PC-3 (cell line): ENCODE measurements around the gene PI4KB. TPM values are rescaled to one million over a fixed set of nuclear protein-coding genes. Genes with fewer than 3 reads are reported as not detected.

Source experiments
- ATAC-seq: fragments of 200-7000 bp; cut with Tn5 transposase; 2 replicates; pipeline ENCODE4 v1.9.1; 2020; ENCODE audit warnings: mild to moderate bottlenecking, moderate library complexity
- BruUV-seq: library from RNA; stranded (reverse); fragments of 400-500 nt; replicated peaks from 2 replicates; lab custom pipeline; 2021; lab: Mats Ljungman, UMichigan
- CTCF ChIA-PET: fragments of 300-600 bp; sonication (Branson Sonifier 250); formaldehyde crosslinking; loops from one replicate; lab custom pipeline; 2022; ENCODE audit warnings: antibody characterized with exemption; lab: Charles Lee
- POLR2A ChIA-PET: fragments of 300-600 bp; sonication (Branson Sonifier 250); formaldehyde crosslinking; loops from one replicate; lab custom pipeline; 2022; ENCODE audit warnings: antibody characterized with exemption; ENCODE audit not compliant: unreplicated experiment; lab: Charles Lee
- DNase-seq: peaks from one replicate; pipeline ENCODE4 v3.0.0-alpha.2; 2015
- H2AFZ ChIP-seq: fragments of 300-600 bp; sonication (generic); 2 replicates; pipeline ENCODE4 v1.6.0; 2016; ENCODE audit warnings: antibody characterized with exemption, low read length
- H3F3A ChIP-seq: fragments of 300-600 bp; sonication (generic); one replicate; pipeline ENCODE4 v1.6.0; 2017; ENCODE audit warnings: antibody characterized with exemption, low read length, control low read depth, mild to moderate bottlenecking; ENCODE audit not compliant: unreplicated experiment
- H3K27ac ChIP-seq: fragments of 300-600 bp; sonication (generic); 2 replicates; pipeline ENCODE4 v1.5.1; 2016; ENCODE audit warnings: mild to moderate bottlenecking, low read length
- H3K27me3 ChIP-seq: fragments of 300-600 bp; sonication (generic); 2 replicates; pipeline ENCODE4 v1.6.1; 2016; ENCODE audit warnings: low read length, mixed read lengths
- H3K36me3 ChIP-seq: fragments of 300-600 bp; sonication (generic); 2 replicates; pipeline ENCODE4 v1.6.1; 2016; ENCODE audit warnings: low read depth, mixed run types, low read length, mixed read lengths
- H3K4me1 ChIP-seq: fragments of 300-600 bp; sonication (generic); 2 replicates; pipeline ENCODE4 v1.5.1; 2016; ENCODE audit warnings: low read length; ENCODE audit not compliant: insufficient read depth
- H3K4me2 ChIP-seq: fragments of 300-600 bp; sonication (generic); 2 replicates; pipeline ENCODE4 v1.6.0; 2016; ENCODE audit warnings: low read length
- H3K4me3 ChIP-seq: fragments of 300-600 bp; sonication (generic); 2 replicates; pipeline ENCODE4 v1.5.1; 2016; ENCODE audit warnings: mild to moderate bottlenecking, low read length, mixed read lengths
- H3K79me2 ChIP-seq: fragments of 300-600 bp; sonication (generic); 2 replicates; pipeline ENCODE4 v1.6.1; 2017; ENCODE audit warnings: low read length, mixed read lengths
- H3K9ac ChIP-seq: fragments of 300-600 bp; sonication (generic); 2 replicates; pipeline ENCODE4 v1.6.0; 2016; ENCODE audit warnings: mild to moderate bottlenecking, low read length
- H3K9me2 ChIP-seq: fragments of 300-600 bp; sonication (generic); replicated peaks from 2 replicates; pipeline ENCODE4 v1.6.1; 2016; ENCODE audit warnings: mixed run types, low read length, mixed read lengths
- H3K9me3 ChIP-seq: fragments of 300-600 bp; sonication (generic); 2 replicates; pipeline ENCODE4 v1.6.1; 2016; ENCODE audit warnings: low read length, mixed read lengths
- H4K20me1 ChIP-seq: fragments of 300-600 bp; sonication (generic); 2 replicates; pipeline ENCODE4 v1.6.1; 2016; ENCODE audit warnings: low read length, mixed read lengths
- EZH2 ChIP-seq: fragments of 300-600 bp; sonication (generic); IDR thresholded peaks from one replicate; pipeline ENCODE4 v1.6.1; 2017; ENCODE audit warnings: antibody characterized with exemption, mild to moderate bottlenecking, low read length; ENCODE audit not compliant: unreplicated experiment
- EZH2phosphoT487 ChIP-seq: fragments of 300-600 bp; sonication (generic); IDR thresholded peaks from 2 replicates; pipeline ENCODE4 v1.6.1; 2018; ENCODE audit warnings: mild to moderate bottlenecking, antibody characterized with exemption, low read length, borderline replicate concordance
- intact Hi-C: fragments of 100-400 bp; cut with micrococcal nuclease; formaldehyde crosslinking; loops from 2 replicates; pipeline ENCODE4 v1.9.0; 2023
- total RNA-seq: library from RNA; depleted of rRNA; stranded (reverse); fragments of >200 nt; gene quantifications from 2 replicates; pipeline ENCODE4 v1.2.3, GENCODE V29; 2014
- TF ChIP-seq, protein P1 (sequence below): fragments of 300-600 bp; sonication (generic); conservative IDR thresholded peaks from 2 replicates; pipeline ENCODE4 v1.5.1; 2017; ENCODE audit warnings: antibody characterized with exemption, low read depth, mild to moderate bottlenecking, low read length

PI4KB gene
- total RNA-seq, 1 experiment from 2014 or later = 99.5 TPM

DNA sequence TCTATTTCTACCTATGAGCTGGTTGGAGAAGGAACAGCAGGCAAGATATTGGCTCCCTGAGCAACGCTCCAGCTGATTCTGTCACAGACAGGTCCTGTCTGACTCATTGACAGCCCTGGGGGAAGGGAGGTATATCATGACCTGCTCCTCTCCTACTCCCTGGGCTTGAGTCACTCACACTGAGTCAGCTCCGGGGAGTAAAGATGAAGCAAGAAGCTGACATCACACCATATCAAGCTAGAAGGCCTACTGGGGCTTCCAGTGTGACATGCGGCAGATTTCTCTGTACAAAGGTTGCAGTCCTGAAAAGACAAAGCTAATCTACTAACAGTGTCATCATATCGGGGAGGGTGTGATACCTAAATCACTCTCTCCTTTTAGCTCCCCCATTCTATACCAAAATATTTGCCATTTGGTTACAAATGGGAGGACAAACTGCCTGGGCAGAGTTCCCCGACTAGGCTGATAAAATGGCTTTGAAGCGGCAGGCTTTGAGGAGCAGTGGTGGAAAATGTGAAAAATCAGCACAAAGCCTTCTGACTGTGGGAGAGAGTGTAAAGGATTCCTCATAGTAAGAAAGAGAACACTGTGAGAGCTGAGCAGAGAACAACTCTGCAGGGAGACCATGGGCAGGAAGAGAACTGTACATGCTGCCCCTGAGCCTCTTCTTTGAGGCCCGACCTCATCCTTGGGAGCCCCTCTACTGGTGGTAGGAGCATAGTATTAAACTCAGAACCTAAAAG lies 15.5 kb downstream of the PI4KB start:
- Histone ChIP-seq H3K9ac (peak overlapping the region; percentile 68), H3K9me2 (no peaks in the 10 kb centered on the region), H3K4me2 (peak overlapping the region; percentile 74), H3K27ac (peak overlapping the region; percentile 91), H3K4me3 (peak overlapping the region; percentile 39), H3F3A (peaks cover 17% of the 10 kb centered on the region), H3K9me3 (no peaks in the 10 kb centered on the region), H4K20me1 (peaks cover 16% of the 10 kb centered on the region), H3K79me2 (peaks cover 65% of the 10 kb centered on the region), H3K4me1 (peaks cover 51% of the 10 kb centered on the region), H3K27me3 (no peaks in the 10 kb centered on the region), H2AFZ (no peak overlapping the region), H3K36me3 (peaks cover 58% of the 10 kb centered on the region)
- POLR2A ChIA-PET = interaction anchor here (0.6 to 0.9 kb wide), 3 partner anchors 14 to 57 kb away, joined by 5 to 27 read pairs (median 7); partner anchors contain the start of genes PI4KB and PSMD4
- BruUV-seq = TSS peak; percentile 97
- intact Hi-C loops = loop anchor here (1.0 kb wide), 2 partner anchors 16 to 29 kb away; partner anchors contain the start of genes PI4KB and ZNF687
- TF ChIP-seq EZH2phosphoT487 (no peak), EZH2 (no peak)
- TF ChIP-seq, protein P1, sequence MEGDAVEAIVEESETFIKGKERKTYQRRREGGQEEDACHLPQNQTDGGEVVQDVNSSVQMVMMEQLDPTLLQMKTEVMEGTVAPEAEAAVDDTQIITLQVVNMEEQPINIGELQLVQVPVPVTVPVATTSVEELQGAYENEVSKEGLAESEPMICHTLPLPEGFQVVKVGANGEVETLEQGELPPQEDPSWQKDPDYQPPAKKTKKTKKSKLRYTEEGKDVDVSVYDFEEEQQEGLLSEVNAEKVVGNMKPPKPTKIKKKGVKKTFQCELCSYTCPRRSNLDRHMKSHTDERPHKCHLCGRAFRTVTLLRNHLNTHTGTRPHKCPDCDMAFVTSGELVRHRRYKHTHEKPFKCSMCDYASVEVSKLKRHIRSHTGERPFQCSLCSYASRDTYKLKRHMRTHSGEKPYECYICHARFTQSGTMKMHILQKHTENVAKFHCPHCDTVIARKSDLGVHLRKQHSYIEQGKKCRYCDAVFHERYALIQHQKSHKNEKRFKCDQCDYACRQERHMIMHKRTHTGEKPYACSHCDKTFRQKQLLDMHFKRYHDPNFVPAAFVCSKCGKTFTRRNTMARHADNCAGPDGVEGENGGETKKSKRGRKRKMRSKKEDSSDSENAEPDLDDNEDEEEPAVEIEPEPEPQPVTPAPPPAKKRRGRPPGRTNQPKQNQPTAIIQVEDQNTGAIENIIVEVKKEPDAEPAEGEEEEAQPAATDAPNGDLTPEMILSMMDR = no peak
- peak; percentile 94 for ATAC-seq
- CTCF ChIA-PET = interaction anchor here (0.6 to 1.9 kb wide), 5 partner anchors 11 to 87 kb away, joined by 3 to 17 read pairs (median 4); no protein-coding TSS in a partner anchor
- DNase-seq = peak; percentile 100

DNA sequence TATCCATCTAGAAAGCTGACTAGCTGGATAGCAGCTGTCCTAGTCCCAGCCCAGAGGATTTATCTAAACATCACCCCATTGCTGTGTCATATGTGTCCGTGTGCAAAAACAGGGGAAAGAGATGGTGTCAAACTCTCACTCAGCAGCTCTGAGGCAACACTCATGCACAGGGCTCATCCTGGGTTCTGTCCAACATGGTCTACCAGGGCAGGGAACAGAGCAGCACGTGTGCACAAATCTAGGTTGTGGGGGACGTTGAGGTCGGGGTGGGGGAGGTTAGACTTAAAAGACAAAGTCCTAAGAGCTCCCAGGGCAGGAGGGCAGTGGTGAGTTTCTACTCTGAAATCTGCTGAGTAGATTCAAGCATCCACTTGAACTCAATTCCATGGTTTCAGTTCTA lies 16.2 kb downstream of the PI4KB start:
- peaks cover 58% of the 10 kb centered on the region for H3K36me3 ChIP-seq
- peaks cover 16% of the 10 kb centered on the region for H4K20me1 ChIP-seq
- H3F3A ChIP-seq = peaks cover 17% of the 10 kb centered on the region
- peaks cover 51% of the 10 kb centered on the region for H3K4me1 ChIP-seq
- no TSS peak for BruUV-seq
- peaks cover 59% of the 10 kb centered on the region for H3K79me2 ChIP-seq
- H3K9me2 ChIP-seq = no peaks in the 10 kb centered on the region
- H2AFZ ChIP-seq = no peak overlapping the region
- H3K27me3 ChIP-seq = no peaks in the 10 kb centered on the region
- no peak for TF ChIP-seq EZH2phosphoT487
- no peak for TF ChIP-seq EZH2
- TF ChIP-seq, protein P1 = no peak
- no peak for ATAC-seq
- intact Hi-C loops = loop anchor here (1.0 kb wide), 2 partner anchors 16 to 29 kb away; partner anchors contain the start of genes PI4KB and ZNF687
- H3K27ac ChIP-seq = peak overlapping the region; percentile 57
- H3K9ac ChIP-seq = no peak overlapping the region
- DNase-seq = no peak
- peak overlapping the region; percentile 69 for H3K4me2 ChIP-seq
- no peaks in the 10 kb centered on the region for H3K9me3 ChIP-seq
- ChIA-PET POLR2A (interaction anchor here (0.6 to 0.9 kb wide), 3 partner anchors 14 to 57 kb away, joined by 5 to 27 read pairs (median 7); partner anchors contain the start of genes PI4KB and PSMD4), CTCF (interaction anchor here (1.0 to 1.9 kb wide), 4 partner anchors 10 to 30 kb away, joined by 4 to 17 read pairs (median 10); no protein-coding TSS in a partner anchor)
- H3K4me3 ChIP-seq = no peak overlapping the region
